HG03354 (cell line): ENCODE results near the gene ISM1.

Source experiments
- ATAC-seq: cut with Tn5 transposase; IDR thresholded peaks from one replicate; pipeline ENCODE4 v1.9.1; 2021; ENCODE audit warnings: mild to moderate bottlenecking; ENCODE audit not compliant: unreplicated experiment, poor library complexity, severe bottlenecking

ISM1 gene

GRCh38 chr20:13276945-13277541 lies 56.0 kb downstream of the ISM1 start:
- ATAC-seq: no peak

DNA sequence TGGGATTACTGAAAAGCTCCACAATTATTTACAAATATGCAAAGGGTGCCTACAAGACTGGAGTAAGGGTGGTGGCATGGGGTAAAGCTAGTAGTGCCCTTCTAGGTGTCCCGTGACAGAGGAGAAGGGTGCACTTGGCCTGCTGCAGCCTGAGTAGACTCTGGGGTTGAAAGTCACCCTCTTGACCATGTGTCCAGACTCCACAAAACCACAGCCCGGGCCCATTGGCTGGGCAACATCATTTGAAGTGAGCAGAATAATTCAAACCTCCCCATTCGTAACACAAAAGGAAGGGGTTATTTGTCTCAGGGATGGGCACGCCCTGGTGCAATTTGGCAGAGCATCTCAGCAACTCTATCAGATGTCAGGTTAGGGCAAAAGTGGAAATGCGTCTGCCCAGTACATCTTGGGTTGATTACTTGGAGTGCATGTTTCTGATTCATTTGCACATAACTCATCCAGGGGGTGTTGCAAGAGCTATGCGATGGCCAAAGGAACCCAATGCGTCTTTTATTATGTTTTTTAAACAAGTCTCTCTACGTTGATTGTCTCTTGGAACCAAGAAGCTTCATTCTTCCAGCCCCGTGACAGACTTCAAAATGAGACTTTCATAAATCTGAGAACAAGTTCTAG lies 56.7 kb downstream of the ISM1 start:
- ATAC-seq: no peak

DNA sequence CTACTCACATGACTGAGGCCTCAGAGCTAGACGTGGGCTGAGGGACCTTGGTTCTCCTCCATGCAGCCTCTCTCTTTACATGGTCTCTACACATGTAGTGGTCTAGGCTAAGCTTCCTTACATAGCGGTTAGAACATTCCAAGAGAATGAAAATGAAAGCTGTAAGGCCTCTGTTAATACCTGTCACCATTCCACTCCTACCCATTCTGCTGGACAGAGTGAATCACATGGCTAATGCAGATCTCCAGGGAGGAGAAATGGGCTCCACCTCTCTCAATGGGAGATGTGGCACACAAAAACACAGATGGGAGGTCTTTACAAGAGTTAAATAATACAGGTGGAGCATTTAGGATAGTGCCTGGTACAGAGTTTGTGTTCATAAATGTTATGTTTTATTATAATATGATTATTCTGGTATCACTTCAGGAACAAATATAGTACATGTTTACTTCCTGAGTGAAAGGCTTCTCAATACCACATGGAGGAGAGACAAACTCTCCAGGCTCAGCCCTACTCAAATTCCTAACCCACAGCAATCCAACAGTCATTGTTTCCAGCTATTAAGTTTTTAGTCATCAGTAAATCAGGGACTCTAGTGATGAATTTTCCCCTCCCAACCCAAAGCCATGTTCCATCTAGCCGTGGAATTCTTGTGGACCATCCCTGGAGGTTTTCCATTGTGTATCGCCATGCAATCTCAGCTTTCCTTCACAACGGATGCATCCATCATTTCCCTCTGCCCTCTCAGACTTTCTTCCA lies 57.9 kb downstream of the ISM1 start:
- no peak for ATAC-seq

DNA sequence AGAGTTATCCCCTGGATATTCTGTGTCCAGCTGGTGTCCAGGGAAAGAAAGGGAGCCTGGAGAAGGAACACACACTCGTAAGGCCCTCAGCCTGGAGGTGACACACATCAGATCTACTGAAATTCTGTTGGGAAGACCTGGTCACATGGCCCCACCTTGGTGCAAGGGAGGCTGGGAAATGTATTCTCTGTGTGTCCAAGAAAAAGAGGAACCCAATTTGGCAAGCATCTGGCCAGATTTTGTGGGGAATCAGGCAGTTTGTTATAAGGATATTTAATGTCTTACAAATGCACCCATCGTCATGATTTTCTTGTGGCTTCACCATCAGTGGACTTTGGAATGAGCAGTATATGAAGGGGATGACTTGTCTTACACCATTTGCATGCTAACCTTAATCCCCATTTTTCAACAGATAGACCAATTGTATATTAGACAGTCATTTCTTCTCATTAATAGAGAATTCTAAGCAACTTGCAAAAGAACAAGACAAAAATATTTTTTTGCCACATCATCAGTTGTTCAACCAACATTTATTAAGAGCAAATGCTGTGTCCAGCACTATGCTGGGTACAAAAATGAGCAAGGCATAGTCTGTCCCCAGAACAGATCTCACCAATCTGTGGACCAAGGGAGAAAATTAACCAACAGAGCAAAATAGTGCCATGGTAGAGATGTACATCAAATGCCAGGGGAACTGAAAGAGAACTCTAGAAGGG lies 59.7 kb downstream of the ISM1 start:
- ATAC-seq: no peak

DNA sequence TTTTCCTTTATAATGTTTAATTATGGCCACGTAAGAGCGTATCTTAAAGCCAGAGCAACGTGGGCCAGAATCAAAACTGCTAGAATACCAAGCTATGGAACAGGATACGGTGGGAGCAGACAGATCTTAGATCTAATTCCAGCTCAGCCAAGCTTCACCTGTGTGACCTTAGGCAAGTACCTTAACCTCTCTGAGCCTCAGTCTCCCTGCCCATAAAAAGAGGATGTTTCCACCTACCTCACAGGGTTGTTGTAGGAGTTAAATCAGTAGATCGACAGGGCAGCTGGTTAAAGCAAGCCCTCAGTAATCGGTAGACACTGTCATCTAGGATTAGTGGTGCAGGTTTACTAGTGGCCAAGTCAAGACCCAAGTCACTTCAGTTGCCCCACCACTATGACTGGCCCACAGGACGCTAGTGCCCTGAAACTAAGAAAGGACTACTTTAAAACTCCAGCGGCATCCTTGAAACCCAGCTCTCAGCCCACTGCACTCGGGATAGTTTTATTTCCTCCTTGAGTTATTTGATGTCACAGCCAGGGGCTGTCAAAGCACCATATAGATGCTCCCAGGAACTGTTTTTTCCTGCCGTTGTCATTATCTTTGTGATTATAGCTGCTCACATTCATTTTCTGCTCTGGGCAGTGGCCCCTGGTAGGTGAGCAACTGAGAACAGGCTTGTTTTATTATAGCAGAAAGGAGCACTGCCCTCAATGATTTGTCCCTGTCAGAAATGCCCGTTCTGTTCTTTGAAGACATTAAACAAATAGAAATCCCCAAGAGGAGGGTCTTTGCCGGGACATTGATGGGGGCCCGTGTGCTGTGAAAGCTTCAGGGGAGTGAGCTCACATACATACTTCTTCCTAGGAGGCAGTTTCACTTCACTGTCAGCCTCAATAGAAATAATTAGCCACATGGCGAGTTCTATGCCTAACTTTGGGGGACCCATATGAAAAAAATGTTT lies 63.1 kb downstream of the ISM1 start:
- ATAC-seq: no peak

DNA sequence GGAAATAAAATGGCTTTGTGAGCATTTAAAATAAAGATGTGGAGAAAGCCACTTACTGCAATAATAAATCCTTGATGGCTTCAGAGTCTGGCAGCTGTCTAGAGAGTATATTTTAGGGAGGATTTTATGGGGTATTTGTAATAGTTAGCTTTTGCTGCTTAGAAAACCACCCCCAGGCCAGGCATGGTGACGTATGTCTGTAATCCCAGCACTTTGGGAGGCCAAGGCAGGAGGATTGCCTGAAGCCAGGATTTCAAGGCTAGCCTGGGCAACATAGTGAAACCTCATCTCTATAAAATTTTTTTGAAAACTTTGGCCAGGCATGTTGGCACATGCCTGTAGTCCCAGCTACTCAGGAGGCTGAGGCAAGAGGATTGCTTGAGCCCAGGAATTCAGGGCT lies 63.8 kb downstream of the ISM1 start:
- ATAC-seq: no peak

DNA sequence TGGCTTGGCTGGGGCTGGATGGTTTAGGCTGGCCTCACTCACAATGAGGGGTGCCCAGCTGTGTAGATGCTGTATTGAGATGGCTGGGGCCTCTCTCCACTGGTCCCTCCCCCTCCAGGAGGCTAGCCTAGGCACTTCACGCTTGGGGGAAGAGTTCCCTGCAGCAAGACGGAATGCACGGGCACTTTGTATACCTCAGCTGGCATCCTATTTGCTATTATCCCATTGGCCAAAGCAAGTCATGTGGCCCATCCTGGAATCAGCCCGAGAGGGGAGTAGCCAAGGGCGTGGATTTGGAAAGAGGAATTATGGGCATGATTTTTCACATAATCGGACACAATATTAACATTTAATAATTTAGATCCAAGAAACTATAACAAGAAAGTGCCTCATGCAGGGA lies 64.3 kb downstream of the ISM1 start:
- no peak for ATAC-seq

DNA sequence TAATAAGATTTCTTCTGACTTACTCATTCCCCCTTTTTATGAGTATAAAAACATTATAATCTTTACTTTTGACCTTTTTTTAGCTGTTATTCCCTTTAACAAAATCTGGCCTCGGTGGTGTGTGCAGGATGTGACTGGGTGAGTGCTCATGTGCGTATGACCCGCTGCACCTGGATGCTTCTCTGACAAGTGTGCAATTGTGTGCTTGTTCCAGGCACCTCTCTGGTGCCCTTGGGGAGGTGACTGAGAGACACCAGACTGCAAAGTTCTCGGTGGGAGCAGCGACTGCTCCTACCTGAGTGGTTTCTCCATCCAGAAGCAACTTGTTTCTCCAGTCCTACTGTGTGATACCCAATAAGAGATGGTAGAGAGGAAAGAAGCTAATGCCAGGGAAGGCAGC lies 65.0 kb downstream of the ISM1 start:
- no peak for ATAC-seq

GRCh38 chr20:13286607-13287006 lies 65.5 kb downstream of the ISM1 start:
- ATAC-seq: no peak

GRCh38 chr20:13288357-13288756 lies 67.3 kb downstream of the ISM1 start:
- no peak for ATAC-seq

- no peak for ATAC-seq
Observed at GRCh38 chr20:13289031-13289430, 68.0 kb downstream of the ISM1 start.

DNA sequence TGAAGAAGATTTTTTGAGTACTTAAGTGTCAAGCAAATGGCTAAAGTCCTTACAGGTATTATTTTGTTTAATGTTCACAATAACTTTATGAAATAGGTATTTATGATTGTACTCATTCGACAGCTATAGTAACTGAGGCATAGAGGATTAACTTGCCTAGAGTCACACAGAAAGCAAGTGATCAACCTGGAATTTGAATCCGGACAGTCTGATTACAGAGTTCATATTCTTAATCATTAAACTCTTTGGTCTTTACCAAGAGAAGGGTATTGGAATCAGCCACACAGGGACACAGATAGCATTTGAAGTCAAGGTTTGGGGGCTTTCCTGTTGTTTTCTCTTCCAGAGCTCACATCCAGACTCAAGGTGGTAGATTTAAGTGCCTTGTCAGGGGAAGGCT lies 69.7 kb downstream of the ISM1 start:
- ATAC-seq: no peak

DNA sequence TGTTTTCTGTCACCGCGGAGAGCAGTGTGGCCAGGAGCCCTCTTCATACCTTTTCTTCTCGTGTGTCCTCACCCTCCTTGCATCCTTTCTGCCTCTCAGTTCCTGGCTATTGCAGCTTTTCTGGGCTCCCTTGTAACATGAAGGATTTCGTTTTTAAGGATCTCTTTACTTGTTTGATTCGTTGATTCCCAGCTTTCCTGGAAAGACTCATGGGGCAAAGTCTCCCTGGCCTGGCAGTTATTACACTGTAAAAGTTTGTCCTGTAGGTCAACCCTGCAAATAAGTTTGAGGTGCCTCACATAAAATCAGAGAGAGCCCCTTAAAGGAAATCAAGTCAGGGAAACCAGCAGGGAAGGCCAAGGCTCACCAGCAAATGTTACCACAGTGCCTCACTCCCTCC lies 70.1 kb downstream of the ISM1 start:
- no peak for ATAC-seq

DNA sequence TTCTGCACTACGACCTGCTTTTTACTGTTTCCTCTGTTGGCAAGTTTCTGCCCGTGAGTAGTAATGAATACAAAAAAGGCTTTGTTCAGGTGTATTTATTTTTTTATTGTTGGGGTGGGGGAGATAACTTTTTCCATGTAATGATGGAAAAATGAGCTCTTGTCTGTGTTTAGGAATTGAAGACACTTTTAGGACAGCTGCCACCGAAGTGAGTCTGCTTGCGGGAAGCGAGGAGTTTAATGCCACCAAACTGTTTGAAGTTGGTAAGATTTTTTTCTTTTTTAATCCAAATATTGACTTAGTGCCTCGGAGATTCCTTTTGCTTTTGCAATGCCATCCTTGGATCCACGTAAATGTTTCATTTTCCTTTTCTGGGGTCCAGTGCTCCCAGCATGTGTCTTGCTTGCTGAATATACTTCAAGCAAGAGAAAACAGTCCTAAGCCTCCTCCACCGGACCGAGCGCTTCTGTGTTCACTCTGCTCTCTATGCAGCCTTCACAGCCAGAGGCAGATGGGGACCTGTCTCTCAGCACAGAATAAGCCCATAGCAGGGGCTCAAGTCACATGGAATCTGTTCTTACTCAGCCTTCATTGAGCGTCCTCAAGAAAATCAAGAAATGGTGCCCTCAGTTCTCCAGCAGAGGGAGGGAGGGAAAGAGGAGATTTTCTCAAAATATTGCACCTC lies 71.3 kb downstream of the ISM1 start:
- no peak for ATAC-seq

DNA sequence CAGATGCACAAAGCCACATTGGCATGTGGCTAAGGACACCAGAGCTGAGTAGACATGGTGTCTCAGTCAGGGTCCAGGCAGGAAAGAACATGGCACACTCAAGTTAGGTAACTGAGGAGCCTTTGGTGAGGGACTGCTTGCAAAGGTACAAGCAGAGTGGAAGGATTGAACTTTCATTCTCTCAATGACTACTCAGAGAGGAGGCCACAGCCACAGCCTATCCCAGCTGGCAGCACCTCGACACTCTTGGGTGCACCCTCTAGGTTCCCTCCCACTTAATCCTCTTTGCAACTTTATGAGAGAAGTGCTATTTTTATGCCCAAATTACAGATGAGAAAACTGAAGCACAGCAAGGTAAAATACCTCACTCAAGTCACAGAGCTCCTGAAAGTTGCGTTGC lies 73.4 kb downstream of the ISM1 start:
- ATAC-seq: no peak

DNA sequence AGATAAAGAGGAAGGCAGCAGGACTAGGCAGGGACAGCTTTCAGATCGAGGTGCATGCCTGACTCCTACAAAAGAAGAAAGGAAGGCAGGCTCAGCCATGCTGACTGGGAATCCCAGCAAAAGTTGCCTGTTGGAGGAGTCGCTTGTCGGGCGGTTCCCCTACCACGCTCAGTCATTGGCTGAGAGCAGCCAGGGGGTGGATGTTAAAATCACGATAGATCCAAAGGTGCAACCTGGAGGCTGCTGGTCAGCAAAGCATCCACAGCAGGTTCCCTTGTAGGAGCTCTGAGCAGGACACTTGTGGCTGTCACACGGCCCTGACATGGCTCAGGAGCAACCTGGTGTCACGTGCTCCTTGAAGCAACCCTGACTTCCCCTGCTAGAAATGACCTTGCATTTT lies 74.6 kb downstream of the ISM1 start:
- ATAC-seq: no peak

DNA sequence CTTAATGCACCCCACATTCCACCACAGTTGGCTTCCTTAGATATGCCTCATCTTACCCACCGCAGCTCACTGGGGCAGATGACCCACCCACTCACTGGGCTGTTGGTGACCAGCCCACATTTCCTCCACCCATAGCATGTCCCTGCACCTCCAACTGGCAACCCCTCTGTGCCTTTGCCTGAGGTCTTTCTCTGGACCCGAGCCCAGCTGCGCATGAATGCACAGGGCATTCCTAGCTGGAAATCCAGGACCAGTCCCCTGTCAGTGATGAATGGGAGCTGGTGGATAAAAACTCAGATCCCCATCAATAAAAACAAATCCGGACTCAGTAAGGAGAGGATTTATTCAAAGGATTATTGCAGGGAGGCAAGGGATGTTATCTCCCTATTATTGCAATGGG lies 75.0 kb downstream of the ISM1 start:
- no peak for ATAC-seq

- ATAC-seq: no peak
Observed at GRCh38 chr20:13297147-13297899, 76.2 kb downstream of the ISM1 start.
